Left ventricle myocardium inferior (tissue), 1 donor: ENCODE results near the gene VARS1. TPM values are rescaled to one million over a fixed set of nuclear protein-coding genes. Genes with fewer than 3 reads are reported as not detected.
A peak's percentile ranks its signal among the peaks of the same experiment; 100 is the strongest.
"Not testable (repeated sequence)": the region's sequence is repeated elsewhere in the genome, so short reads cannot be mapped to it uniquely, and the experiment has no call there.

Experiments used
- DNase-seq: peaks from one replicate; pipeline ENCODE4 v3.0.0-alpha.2; 2020
- H3K27ac ChIP-seq: fragments of 200-600 bp; replicated peaks from 2 replicates; pipeline ENCODE4 v1.8.0; 2021
- H3K27me3 ChIP-seq: fragments of 200-600 bp; 2 replicates; pipeline ENCODE4 v1.8.0; 2021; ENCODE audit warnings: low read depth
- H3K36me3 ChIP-seq: fragments of 200-600 bp; 2 replicates; pipeline ENCODE4 v1.8.0; 2021
- H3K4me1 ChIP-seq: fragments of 200-600 bp; 2 replicates; pipeline ENCODE4 v1.8.0; 2021
- H3K4me3 ChIP-seq: fragments of 200-600 bp; 2 replicates; pipeline ENCODE4 v1.8.0; 2021; ENCODE audit warnings: mild to moderate bottlenecking, moderate library complexity
- H3K9me3 ChIP-seq: fragments of 200-600 bp; replicated peaks from 2 replicates; pipeline ENCODE4 v1.8.0; 2021
- CTCF ChIP-seq: fragments of 200-600 bp; IDR thresholded peaks from 2 replicates; pipeline ENCODE4 v1.8.0; 2021; ENCODE audit warnings: antibody characterized with exemption, mild to moderate bottlenecking, borderline replicate concordance
- intact Hi-C: fragments of 100-400 bp; cut with micrococcal nuclease; formaldehyde crosslinking; loops from one replicate; pipeline ENCODE4 v1.11.0; 2022
- total RNA-seq: library from RNA; stranded (reverse); fragmentation: NEBNext Ultra II Directional; extraction: Animal tissue kit (Norgen Biotek cat#: 25700); gene quantifications from one replicate; pipeline ENCODE4 v1.2.1, GENCODE V29; 2021
- donor health status: DM: no; HTN: yes; CAD: no; lungs with severe emphysema.

The VARS1 gene
- total RNA-seq, 1 donor from 2014 or later, result 20.0 TPM

GRCh38 chr6:31806470-31807272 lies 11.1 kb upstream of the VARS1 start, which contains the start of gene LSM2:
TSS of gene LSM2 (minus strand) at chr6:31806966. CDS start at chr6:31806757, 209 bp downstream.
- peak; percentile 30 for TF ChIP-seq CTCF
- H3K9me3 ChIP-seq, result no peaks in the 10 kb centered on the region
- no peaks in the 10 kb centered on the region for H3K27me3 ChIP-seq
- H3K36me3 ChIP-seq, result peaks cover 9% of the 10 kb centered on the region
- H3K4me1 ChIP-seq, result peaks cover 20% of the 10 kb centered on the region
- intact Hi-C loops, result no loop called here
- DNase-seq, result peak; percentile 98
- H3K4me3 ChIP-seq, result peak within 1 kb of the TSS; percentile 79
- peak within 1 kb of the TSS; percentile 94 for H3K27ac ChIP-seq

- Histone ChIP-seq H3K27ac (peak overlapping the region; percentile 94), H3K4me3 (peak overlapping the region; percentile 79), H3K9me3 (no peaks in the 10 kb centered on the region), H3K4me1 (peaks cover 20% of the 10 kb centered on the region), H3K36me3 (peaks cover 14% of the 10 kb centered on the region), H3K27me3 (no peaks in the 10 kb centered on the region)
- TF ChIP-seq CTCF, result no peak
- DNase-seq, result no peak
- intact Hi-C loops, result no loop called here
Observed at GRCh38 chr6:31805939-31806469, 10.5 kb upstream of the VARS1 start.

DNA sequence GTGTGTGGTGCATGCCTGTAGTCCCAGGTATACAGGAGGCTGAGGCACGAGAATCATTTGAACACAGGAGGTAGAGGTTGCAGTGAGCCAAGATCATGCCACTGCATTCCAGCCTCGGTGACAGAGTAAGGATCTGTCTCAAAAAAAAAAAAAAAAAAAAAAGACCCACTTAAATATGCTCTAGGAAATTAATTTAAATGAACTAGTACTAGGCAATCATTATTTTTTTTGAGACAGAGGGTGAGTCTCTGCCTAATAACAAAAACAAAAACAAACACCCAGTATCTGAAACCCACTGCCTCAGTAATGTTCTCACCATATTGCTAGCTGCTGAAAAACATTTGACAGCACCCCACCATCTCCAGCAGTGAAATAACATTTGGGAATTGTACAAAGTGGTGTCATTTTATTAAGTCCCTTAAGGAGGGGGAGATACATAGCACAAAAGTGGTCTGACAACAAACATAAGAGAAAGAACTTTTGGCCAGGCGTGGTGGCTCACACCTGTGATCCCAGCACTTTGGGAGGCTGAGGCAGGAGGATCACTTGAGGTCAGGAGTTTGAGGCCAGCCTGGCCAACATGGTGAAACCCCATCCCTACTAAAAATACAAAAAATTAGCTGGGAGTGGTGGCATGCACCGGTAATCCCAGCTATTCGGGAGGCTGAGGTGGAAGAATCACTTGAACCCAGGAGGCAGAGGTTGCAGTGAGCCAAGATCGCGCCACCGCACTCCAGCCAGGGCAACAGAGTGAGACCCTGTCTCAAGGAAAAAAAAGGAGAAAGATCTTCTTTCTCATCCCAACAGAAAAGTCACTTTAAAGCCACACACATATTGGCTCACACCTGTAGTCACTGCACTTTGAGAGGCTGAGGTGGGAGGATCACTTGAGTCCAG lies 5.7 kb upstream of the VARS1 start:
- H3K27ac ChIP-seq, H3K4me3 ChIP-seq, DNase-seq, H3K9me3 ChIP-seq, intact Hi-C loops, H3K27me3 ChIP-seq: not testable (repeated sequence)
- peaks cover 13% of the 10 kb centered on the region for H3K4me1 ChIP-seq
- H3K36me3 ChIP-seq, result peaks cover 14% of the 10 kb centered on the region

DNA sequence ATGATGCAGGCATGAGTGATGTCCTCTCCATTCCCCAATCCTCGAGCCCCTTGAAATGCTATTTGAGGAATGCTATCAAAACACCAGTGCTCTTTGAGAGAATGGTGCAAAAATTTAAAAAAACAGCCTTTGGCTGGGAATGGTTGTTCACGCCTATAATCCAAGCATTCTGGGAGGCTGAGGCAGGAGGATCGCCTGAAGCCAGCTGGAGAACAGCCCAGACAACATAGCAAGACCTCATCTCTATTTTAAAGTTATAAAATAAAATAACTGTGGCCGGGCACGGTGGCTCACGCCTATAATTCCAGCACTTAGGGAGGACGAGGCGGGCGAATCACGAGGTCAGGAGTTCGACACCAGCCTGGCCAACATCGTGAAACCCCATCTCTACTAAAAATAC lies 4.2 kb upstream of the VARS1 start:
- H3K27ac ChIP-seq, result no peak overlapping the region
- no peak for TF ChIP-seq CTCF
- H3K4me1 ChIP-seq, result peaks cover 13% of the 10 kb centered on the region
- H3K9me3 ChIP-seq, result no peaks in the 10 kb centered on the region
- intact Hi-C loops, result no loop called here
- peaks cover 14% of the 10 kb centered on the region for H3K36me3 ChIP-seq
- no peaks in the 10 kb centered on the region for H3K27me3 ChIP-seq
- DNase-seq, result no peak
- H3K4me3 ChIP-seq, result no peak overlapping the region

GRCh38 chr6:31797588-31797987 lies 2.0 kb upstream of the VARS1 start:
- TF ChIP-seq CTCF, result no peak
- Histone ChIP-seq H3K36me3 (peaks cover 16% of the 10 kb centered on the region), H3K4me3 (no peak overlapping the region), H3K27me3 (no peaks in the 10 kb centered on the region), H3K4me1 (peaks cover 21% of the 10 kb centered on the region), H3K9me3 (no peaks in the 10 kb centered on the region), H3K27ac (peak overlapping the region; percentile 8)
- peak; percentile 3 for DNase-seq
- intact Hi-C loops, result no loop called here
